HepG2 (cell line): ENCODE measurements around the gene SAP30. TPM values are rescaled to one million over a fixed set of nuclear protein-coding genes. Genes with fewer than 3 reads are reported as not detected.

ENCODE experiments used
- ATAC-seq: fragments of 200-7000 bp; cut with Tn5 transposase; 3 replicates; pipeline ENCODE4 v1.9.1; 2020; ENCODE audit warnings: mild to moderate bottlenecking, moderate library complexity
- BruUV-seq: library from RNA; stranded (reverse); fragments of 400-500 nt; replicated peaks from 2 replicates; lab custom pipeline; 2021; lab: Mats Ljungman, UMichigan
- CTCF ChIA-PET: fragments of 300-600 bp; formaldehyde crosslinking; extraction: SDS; loops from one replicate; lab custom pipeline; 2021; ENCODE audit warnings: low total read pairs, inconsistent platforms, low intra/inter-chr PET ratio; lab: Yijun Ruan, JAX
- POLR2A ChIA-PET: fragments of 350-600 bp; sonication (Branson Sonifier 250); formaldehyde crosslinking; loops from one replicate; lab custom pipeline; 2020; ENCODE audit warnings: antibody characterized with exemption, inconsistent platforms; lab: Yijun Ruan, JAX
- DNase-seq: peaks from one replicate; pipeline ENCODE4 v3.0.0-alpha.2; 2015; ENCODE audit warnings: low spot score
- FAIRE-seq: peaks from 3 replicates; lab custom pipeline; 2011; peaks lifted over from hg19 to GRCh38; lab: Jason Lieb, UNC
- H2AFZ ChIP-seq: one replicate; pipeline ENCODE4 v1.6.1; 2011; ENCODE audit warnings: low read length, inconsistent platforms
- H3K27ac ChIP-seq: fragments of 300-600 bp; 3 replicates; pipeline ENCODE4 v1.8.0; 2011; ENCODE audit warnings: mixed run types, mild to moderate bottlenecking, mixed read lengths, low read length, inconsistent platforms; ENCODE audit not compliant: insufficient read depth; ENCODE audit errors: extremely low read length
- H3K27me3 ChIP-seq, 2 experiments: fragments of 200-600 bp in 1 of 2; 2 replicates in 1 of 2; 3 replicates in 1 of 2; pipeline versions ENCODE4 v1.6.0 to v1.8.0; 2011; ENCODE audit warnings: low read length in 2 of 2, mild to moderate bottlenecking in 2 of 2, moderate library complexity in 2 of 2, inconsistent platforms in 1 of 2; ENCODE audit not compliant: insufficient read depth in 2 of 2, control insufficient read depth in 1 of 2
- H3K36me3 ChIP-seq, 2 experiments: fragments of 200-600 bp in 1 of 2; replicated peaks in 1 of 2; 2 replicates in 1 of 2; 3 replicates in 1 of 2; pipeline versions ENCODE4 v1.5.1 to v1.8.0; 2011; ENCODE audit warnings: low read length in 2 of 2, inconsistent platforms in 1 of 2; ENCODE audit not compliant: insufficient read depth in 2 of 2, control insufficient read depth in 1 of 2
- H3K4me1 ChIP-seq: 2 replicates; pipeline ENCODE4 v1.5.1; 2012; ENCODE audit warnings: low read length, inconsistent platforms; ENCODE audit not compliant: insufficient read depth
- H3K4me2 ChIP-seq: 2 replicates; pipeline ENCODE4 v1.6.0; 2011; ENCODE audit warnings: low read depth, low read length, inconsistent platforms
- H3K4me3 ChIP-seq, 3 experiments: fragments of 200-600 bp in 1 of 3; sonication (generic), shearing (Covaris generic) in 1 of 3; replicated peaks in 1 of 3; 2 replicates each; pipeline ENCODE4 v1.5.1; 2011 to 2016; ENCODE audit warnings: low read length in 3 of 3, inconsistent platforms in 2 of 3, low read depth in 2 of 3, mild to moderate bottlenecking in 2 of 3, control low read depth in 1 of 3, mixed read lengths in 1 of 3; ENCODE audit not compliant: insufficient read depth in 1 of 3
- H3K79me2 ChIP-seq: one replicate; pipeline ENCODE4 v1.6.1; 2011; ENCODE audit warnings: low read length, inconsistent platforms; ENCODE audit not compliant: insufficient read depth
- H3K9ac ChIP-seq: 2 replicates; pipeline ENCODE4 v1.6.0; 2011; ENCODE audit warnings: mild to moderate bottlenecking, low read depth, low read length, inconsistent platforms; ENCODE audit not compliant: insufficient read depth
- H3K9me3 ChIP-seq: 2 replicates; pipeline ENCODE4 v1.5.1; 2012; ENCODE audit warnings: mild to moderate bottlenecking, low read length
- H4K20me1 ChIP-seq: 2 replicates; pipeline ENCODE4 v1.6.0; 2011; ENCODE audit warnings: inconsistent platforms, mild to moderate bottlenecking, low read length, moderate library complexity; ENCODE audit not compliant: insufficient read depth
- CENPT ChIP-seq: sonication (generic); formaldehyde crosslinking; IDR thresholded peaks from 2 replicates; pipeline ENCODE4 v1.8.0; 2022; ENCODE audit warnings: low read depth, mild to moderate bottlenecking, moderate library complexity, missing genetic modification reagents
- CTCF ChIP-seq: sonication (generic); formaldehyde crosslinking; IDR thresholded peaks from 2 replicates; pipeline ENCODE4 v1.5.0; 2020; ENCODE audit warnings: mild to moderate bottlenecking, missing genetic modification reagents, moderate library complexity
- GFI1 ChIP-seq: sonication (generic); formaldehyde crosslinking; IDR thresholded peaks from 2 replicates; pipeline ENCODE4 v1.5.0; 2020; ENCODE audit warnings: missing genetic modification reagents, mild to moderate bottlenecking, borderline replicate concordance
- HNRNPUL1 ChIP-seq: fragments of 200-400 bp; formaldehyde crosslinking; IDR thresholded peaks from 2 replicates; pipeline ENCODE4 v1.6.1; 2017; ENCODE audit warnings: low read depth, mild to moderate bottlenecking, low read length, moderate library complexity
- HOXA3 ChIP-seq: sonication (generic); formaldehyde crosslinking; IDR thresholded peaks from 2 replicates; pipeline ENCODE4 v1.5.0; 2020; ENCODE audit warnings: missing genetic modification reagents
- KMT2A ChIP-seq: sonication (generic); formaldehyde crosslinking; IDR thresholded peaks from 2 replicates; pipeline ENCODE4 v1.4.0; 2020; ENCODE audit warnings: missing genetic modification reagents
- LBX2 ChIP-seq: sonication (generic); formaldehyde crosslinking; IDR thresholded peaks from 2 replicates; pipeline ENCODE4 v1.5.0; 2020; ENCODE audit warnings: missing genetic modification reagents, mild to moderate bottlenecking, borderline replicate concordance
- MLLT10 ChIP-seq: sonication (generic); formaldehyde crosslinking; IDR thresholded peaks from 2 replicates; pipeline ENCODE4 v1.4.0; 2020; ENCODE audit warnings: missing genetic modification reagents
- MYC ChIP-seq: sonication (generic); formaldehyde crosslinking; IDR thresholded peaks from 2 replicates; pipeline ENCODE4 v1.9.0; 2021; ENCODE audit warnings: missing genetic modification reagents, borderline replicate concordance
- RFXAP ChIP-seq: sonication (generic); formaldehyde crosslinking; IDR thresholded peaks from 2 replicates; pipeline ENCODE4 v1.4.0; 2020; ENCODE audit warnings: missing genetic modification reagents, borderline replicate concordance
- SALL1 ChIP-seq: sonication (generic); formaldehyde crosslinking; IDR thresholded peaks from 2 replicates; pipeline ENCODE4 v1.8.0; 2022; ENCODE audit warnings: mild to moderate bottlenecking, missing genetic modification reagents
- SMAD1 ChIP-seq: sonication (generic); formaldehyde crosslinking; IDR thresholded peaks from 2 replicates; pipeline ENCODE4 v1.4.0; 2020; ENCODE audit warnings: missing genetic modification reagents, low read depth, mild to moderate bottlenecking, borderline replicate concordance
- ZIK1 ChIP-seq: sonication (generic); formaldehyde crosslinking; IDR thresholded peaks from 2 replicates; pipeline ENCODE4 v1.5.0; 2020; ENCODE audit warnings: mild to moderate bottlenecking, low read depth, missing genetic modification reagents, borderline replicate concordance
- ZNF207 ChIP-seq: fragments of 450-650 bp; IDR thresholded peaks from 2 replicates; pipeline ENCODE4 v1.6.1; 2016; ENCODE audit warnings: antibody characterized with exemption, borderline replicate concordance
- ZNF224 ChIP-seq: sonication (generic); formaldehyde crosslinking; IDR thresholded peaks from 2 replicates; pipeline ENCODE4 v1.5.0; 2020; ENCODE audit warnings: mild to moderate bottlenecking, missing genetic modification reagents
- ZNF343 ChIP-seq: sonication (generic); formaldehyde crosslinking; IDR thresholded peaks from 2 replicates; pipeline ENCODE4 v1.4.0; 2020; ENCODE audit warnings: mild to moderate bottlenecking, missing genetic modification reagents
- ZNF598 ChIP-seq: sonication (generic); formaldehyde crosslinking; IDR thresholded peaks from 2 replicates; pipeline ENCODE4 v1.5.1; 2020; ENCODE audit warnings: mild to moderate bottlenecking, missing genetic modification reagents, borderline replicate concordance
- ZNF674 ChIP-seq: sonication (generic); formaldehyde crosslinking; IDR thresholded peaks from 2 replicates; pipeline ENCODE4 v1.5.0; 2020; ENCODE audit warnings: low read depth, mild to moderate bottlenecking, missing genetic modification reagents
- WGBS: methylation state at CpG from one replicate; pipeline ENCODE4 v1.1.6; 2017; ENCODE audit warnings: low lambda C conversion rate; 5-methylcytosine and 5-hydroxymethylcytosine counted together
- in situ Hi-C: cut with HindIII; loops from 2 replicates; pipeline ENCODE4 v1.10.0; 2017; ENCODE audit warnings: low pct_unique_long_range_greater_than_20kb; ENCODE audit not compliant: extremely low pct_ligation_motif_present
- intact Hi-C: fragments of 100-400 bp; cut with micrococcal nuclease; formaldehyde crosslinking; loops from one replicate; pipeline ENCODE4 v1.10.0; 2022; ENCODE audit not compliant: unreplicated experiment
- polyA plus RNA-seq, 8 experiments: library from polyadenylated mRNA; depleted of rRNA in 3 of 8; stranded (reverse) in 7 of 8; unstranded in 1 of 8; fragments of >200 nt; fragmentation: Illumina TruSeq in 4 of 8; extraction: Trizol in 4 of 8; gene quantifications; 2 replicates each; pipeline versions ENCODE4 v1.2.1 to v1.2.3, GENCODE V29; 2011 to 2016; ENCODE audit warnings: low read depth in 4 of 8, missing spikeins in 1 of 8, mixed read lengths in 1 of 8; ENCODE audit not compliant: insufficient read depth in 1 of 8
- total RNA-seq, 5 experiments: library from RNA; depleted of rRNA; stranded (reverse); fragments of >200 nt; fragmentation: Illumina TruSeq; extraction: Trizol; gene quantifications; 2 replicates each; pipeline ENCODE4 v1.2.3, GENCODE V29; 2016; ENCODE audit warnings: low read depth in 1 of 5

Gene SAP30
- total and polyA plus RNA-seq, 2 of the 13 experiments (the other 11 are each of a cell fraction or from before 2014, with no cell fraction given), result 14.2 to 25.1 TPM

- H3K9ac ChIP-seq, result no peak overlapping the region
- no peaks in the 10 kb centered on the region; a peak in 1 of 5 replicates for H3K27me3 ChIP-seq
- H3K27ac ChIP-seq, result no peak overlapping the region
- POLR2A ChIA-PET, result no interaction called here
- H3K9me3 ChIP-seq, result no peaks in the 10 kb centered on the region
- CTCF ChIA-PET, result no interaction called here
- no peaks in the 10 kb centered on the region for H3K79me2 ChIP-seq
- H3K4me2 ChIP-seq, result no peak overlapping the region
- H3K4me1 ChIP-seq, result 0 out of 2 replicates have a peak, but pooled peaks cover under 1% of the 10 kb centered on the region
- TF ChIP-seq HNRNPUL1 (no peak), CENPT (CRISPR knock-in tag) (no peak), LBX2 (CRISPR knock-in tag) (no peak), RFXAP (CRISPR knock-in tag) (no peak), ZNF674 (no peak), ZNF207 (no peak), MLLT10 (CRISPR knock-in tag) (no peak), GFI1 (CRISPR knock-in tag) (no peak), KMT2A (CRISPR knock-in tag) (no peak), MYC (CRISPR knock-in tag) (no peak), ZNF224 (CRISPR knock-in tag) (no peak), SALL1 (no peak), SMAD1 (CRISPR knock-in tag) (no peak), ZNF343 (no peak), HOXA3 (CRISPR knock-in tag) (no peak), CTCF (CRISPR knock-in tag) (no peak), ZIK1 (CRISPR knock-in tag) (no peak), ZNF598 (CRISPR knock-in tag) (no peak)
- BruUV-seq, result no TSS peak
- no peak overlapping the region for H3K4me3 ChIP-seq
- in situ Hi-C loops (no loop called here), intact Hi-C loops (no loop called here)
- ATAC-seq (no peak), FAIRE-seq (no peak), DNase-seq (no peak)
- WGBS, result 80% methylated on average over 3 of the region's 3 CpGs
- H4K20me1 ChIP-seq, result no peaks in the 10 kb centered on the region
- H3K36me3 ChIP-seq, result no peaks in the 10 kb centered on the region; a peak in 1 of 5 replicates
- H2AFZ ChIP-seq, result no peak overlapping the region
Measured at GRCh38 chr4:173362666-173363065, 8.1 kb upstream of the SAP30 start.
